Liver (tissue), 9 donors: ENCODE data around the gene MAGI1. TPM values are rescaled to one million over a fixed set of nuclear protein-coding genes. Genes with fewer than 3 reads are reported as not detected.

Experiments
- DNase-seq: peaks from one replicate; pipeline ENCODE4 v3.0.0-alpha.2; 2017; ENCODE audit warnings: low spot score
- H3K27ac ChIP-seq, 2 donors: one replicate each; pipeline ENCODE4 v1.7.0; 2013; ENCODE audit warnings: inconsistent platforms in 2 of 2, low read length in 2 of 2, control low read depth in 1 of 2, low read depth in 1 of 2, mild to moderate bottlenecking in 1 of 2
- H3K27me3 ChIP-seq, 4 donors: one replicate each; pipeline versions ENCODE4 v1.6.1 to v1.7.0; 2013; ENCODE audit warnings: low read length in 3 of 4, inconsistent platforms in 1 of 4, mild to moderate bottlenecking in 1 of 4, moderate library complexity in 1 of 4; ENCODE audit not compliant: control insufficient read depth in 4 of 4, insufficient read depth in 4 of 4
- H3K36me3 ChIP-seq, 4 donors: one replicate each; pipeline versions ENCODE4 v1.6.1 to v1.7.0; 2013; ENCODE audit warnings: low read length in 3 of 4, mild to moderate bottlenecking in 3 of 4, low read depth in 1 of 4, moderate library complexity in 1 of 4; ENCODE audit not compliant: control insufficient read depth in 4 of 4, insufficient read depth in 3 of 4
- H3K4me1 ChIP-seq, 4 donors: one replicate each; pipeline versions ENCODE4 v1.6.1 to v1.7.0; 2013; ENCODE audit warnings: low read length in 3 of 4, mild to moderate bottlenecking in 3 of 4, moderate library complexity in 1 of 4; ENCODE audit not compliant: control insufficient read depth in 4 of 4, insufficient read depth in 4 of 4
- H3K4me3 ChIP-seq, 3 donors: one replicate each; pipeline versions ENCODE4 v1.6.1 to v1.7.0; 2013; ENCODE audit warnings: low read length in 3 of 3, control low read depth in 1 of 3, low read depth in 1 of 3, mild to moderate bottlenecking in 1 of 3
- H3K9ac ChIP-seq, 2 donors: one replicate each; pipeline ENCODE4 v1.7.0; 2013; ENCODE audit warnings: low read length in 2 of 2, mild to moderate bottlenecking in 2 of 2, moderate library complexity in 2 of 2, control low read depth in 1 of 2, low read depth in 1 of 2
- H3K9me3 ChIP-seq, 4 donors: one replicate each; pipeline versions ENCODE4 v1.6.1 to v1.7.0; 2013; ENCODE audit warnings: low read length in 3 of 4; ENCODE audit not compliant: control insufficient read depth in 4 of 4
- CTCF ChIP-seq: fragments of 150-350 bp; IDR thresholded peaks from 2 replicates; pipeline ENCODE4 v1.5.1; 2017; ENCODE audit warnings: improper control_type of control experiment, low read depth, low read length; ENCODE audit not compliant: missing input control
- FOXA1 ChIP-seq: IDR thresholded peaks from 2 replicates; pipeline ENCODE4 v1.6.1; 2016; ENCODE audit warnings: antibody characterized with exemption
- FOXA2 ChIP-seq: IDR thresholded peaks from 2 replicates; pipeline ENCODE4 v1.6.1; 2016; ENCODE audit warnings: antibody characterized with exemption
- GABPA ChIP-seq, 2 donors: IDR thresholded peaks in 1 of 2; conservative IDR thresholded peaks in 1 of 2; 2 replicates each; pipeline ENCODE4 v1.6.1; 2016; ENCODE audit warnings: antibody characterized with exemption in 2 of 2, mild to moderate bottlenecking in 1 of 2, moderate library complexity in 1 of 2
- HNF4A ChIP-seq, 2 donors: conservative IDR thresholded peaks; 2 replicates each; pipeline ENCODE4 v1.6.1; 2016; ENCODE audit warnings: antibody characterized with exemption in 2 of 2, mild to moderate bottlenecking in 2 of 2
- HNF4G ChIP-seq: IDR thresholded peaks from 2 replicates; pipeline ENCODE4 v1.6.1; 2016; ENCODE audit warnings: antibody characterized with exemption
- MAX ChIP-seq: IDR thresholded peaks from 2 replicates; pipeline ENCODE4 v1.6.1; 2016; ENCODE audit warnings: antibody characterized with exemption
- RAD21 ChIP-seq, 2 donors: IDR thresholded peaks; 2 replicates each; pipeline ENCODE4 v1.6.1; 2016; ENCODE audit warnings: antibody characterized with exemption in 2 of 2, mild to moderate bottlenecking in 2 of 2
- REST ChIP-seq: IDR thresholded peaks from 2 replicates; pipeline ENCODE4 v1.6.1; 2016; ENCODE audit warnings: antibody characterized with exemption, mild to moderate bottlenecking
- RXRA ChIP-seq, 2 donors: IDR thresholded peaks; 2 replicates each; pipeline ENCODE4 v1.6.1; 2017 to 2018; ENCODE audit warnings: antibody characterized with exemption in 2 of 2, mild to moderate bottlenecking in 1 of 2
- SP1 ChIP-seq: IDR thresholded peaks from 2 replicates; pipeline ENCODE4 v1.6.1; 2018; ENCODE audit warnings: antibody characterized with exemption, mild to moderate bottlenecking
- TAF1 ChIP-seq: conservative IDR thresholded peaks from 2 replicates; pipeline ENCODE4 v1.6.1; 2016; ENCODE audit warnings: antibody characterized with exemption, mild to moderate bottlenecking
- YY1 ChIP-seq: IDR thresholded peaks from 2 replicates; pipeline ENCODE4 v1.6.1; 2016; ENCODE audit warnings: antibody characterized with exemption, mild to moderate bottlenecking
- WGBS: extraction: QIAGEN DNeasy Blood & Tissue Kit; methylation state at CpG from one replicate; pipeline ENCODE4 v1.1.7; 2013; 5-methylcytosine and 5-hydroxymethylcytosine counted together
- polyA plus RNA-seq, 2 donors: library from polyadenylated mRNA; stranded (reverse) in 1 of 2; unstranded in 1 of 2; fragments of 200-250 nt in 1 of 2; fragments of >200 nt in 1 of 2; fragmentation: Nextera tagmentation in 1 of 2; extraction: Ambion mirVana in 1 of 2; gene quantifications; one replicate each; pipeline versions ENCODE4 v1.2.1 to v1.2.3, GENCODE V29; 2013 to 2015
- total RNA-seq, 2 donors: library from RNA; depleted of rRNA; stranded (reverse); fragments of >200 nt; gene quantifications; one replicate each; pipeline ENCODE4 v1.2.3, GENCODE V29; 2014
- donor health status: healthy.
- donor health status: healthy.
- donor health status: healthy.
- donor health status: healthy.
- donor health status: healthy.

MAGI1 gene
- total and polyA plus RNA-seq, 4 donors: 9.6 to 68.8 (median 14.0) TPM

- TF ChIP-seq REST (no peak), MAX (no peak), GABPA (IDR thresholded peaks at IDR 0.05 in 1 of 2, conservative IDR thresholded peaks at IDR 0.05 in 1 of 2) (no peak), HNF4G (no peak)
These were observed 695.7 kb downstream of the MAGI1 start (continued) for GRCh38 chr3:65343026-65343425.

GRCh38 chr3:65342084-65342683 is 696.5 kb downstream of the MAGI1 start:
- 59% methylated on average over 12 of the region's 12 CpGs for WGBS

GRCh38 chr3:65339192-65339740 is 699.5 kb downstream of the MAGI1 start:
- Histone ChIP-seq H3K27ac (no peak overlapping the region), H3K9ac (no peak overlapping the region), H3K4me3 (no peak overlapping the region), H3K9me3 (no peaks in the 10 kb centered on the region), H3K36me3 (no peaks in the 10 kb centered on the region), H3K4me1 (no peaks in the 10 kb centered on the region), H3K27me3 (no peaks in the 10 kb centered on the region)
- no peak for DNase-seq
- WGBS: 88% methylated on average over 2 of the region's 2 CpGs
- TF ChIP-seq GABPA (IDR thresholded peaks at IDR 0.05 in 1 of 2, conservative IDR thresholded peaks at IDR 0.05 in 1 of 2) (no peak), CTCF (no peak), SP1 (no peak), FOXA1 (no peak), RXRA (IDR thresholded peaks at IDR 0.05) (no peak), MAX (no peak), TAF1 (no peak), HNF4A (conservative IDR thresholded peaks at IDR 0.05) (no peak), RAD21 (IDR thresholded peaks at IDR 0.05) (no peak), FOXA2 (no peak), YY1 (no peak), REST (no peak)

More at GRCh38 chr3:65342084-65342683, 696.5 kb downstream of the MAGI1 start:
- TF ChIP-seq CTCF (peak; percentile 66), FOXA2 (no peak), RAD21 (IDR thresholded peaks at IDR 0.05) (peak; percentile 73 to 81)
- Histone ChIP-seq H3K9ac (no peak overlapping the region), H3K27me3 (no peaks in the 10 kb centered on the region), H3K4me3 (no peak overlapping the region), H3K27ac (no peak overlapping the region), H3K4me1 (no peaks in the 10 kb centered on the region), H3K36me3 (no peaks in the 10 kb centered on the region), H3K9me3 (no peaks in the 10 kb centered on the region)
- DNase-seq: peak; percentile 73
